RPMI7951 (cell line): ENCODE measurements around the gene FAM227B. TPM values are rescaled to one million over a fixed set of nuclear protein-coding genes. Genes with fewer than 3 reads are reported as not detected.
"Not testable (repeated sequence)": the region's sequence is repeated elsewhere in the genome, so short reads cannot be mapped to it uniquely, and the experiment has no call there.

Experiments
- DNase-seq: peaks from one replicate; pipeline ENCODE4 v3.0.0-alpha.2; 2012; ENCODE audit warnings: low read depth
- total RNA-seq: library from RNA; depleted of rRNA; stranded (reverse); fragments of >200 nt; shearing (Covaris generic); gene quantifications from 2 replicates; pipeline ENCODE4 v1.2.3, GENCODE V29; 2014

FAM227B gene
- total RNA-seq, 1 experiment from 2014 or later: 6.4 TPM

GRCh38 chr15:49380912-49381311 lies 239.7 kb downstream of the FAM227B start:
- peak; percentile 17 for DNase-seq

DNA sequence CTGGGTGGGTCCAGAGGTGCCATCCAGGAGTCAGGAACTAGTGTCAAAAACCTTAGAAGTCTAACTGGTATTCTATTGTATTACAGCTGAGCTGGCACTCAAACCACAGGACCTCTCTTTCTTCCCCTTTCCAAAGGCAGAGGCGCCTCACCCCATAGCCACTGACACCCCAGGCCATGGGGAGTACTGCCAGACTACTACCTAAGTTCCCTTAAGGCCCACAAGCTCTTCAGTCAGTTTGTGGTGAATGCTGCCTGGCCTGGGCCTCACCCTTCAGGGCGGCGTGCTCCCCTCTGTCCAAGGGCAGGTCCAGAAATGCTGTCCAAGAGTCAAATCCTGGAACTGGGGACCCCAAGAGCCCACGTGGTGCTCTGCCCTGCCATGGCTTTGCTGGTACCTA lies 240.6 kb downstream of the FAM227B start:
- peak; percentile 5 for DNase-seq

DNA sequence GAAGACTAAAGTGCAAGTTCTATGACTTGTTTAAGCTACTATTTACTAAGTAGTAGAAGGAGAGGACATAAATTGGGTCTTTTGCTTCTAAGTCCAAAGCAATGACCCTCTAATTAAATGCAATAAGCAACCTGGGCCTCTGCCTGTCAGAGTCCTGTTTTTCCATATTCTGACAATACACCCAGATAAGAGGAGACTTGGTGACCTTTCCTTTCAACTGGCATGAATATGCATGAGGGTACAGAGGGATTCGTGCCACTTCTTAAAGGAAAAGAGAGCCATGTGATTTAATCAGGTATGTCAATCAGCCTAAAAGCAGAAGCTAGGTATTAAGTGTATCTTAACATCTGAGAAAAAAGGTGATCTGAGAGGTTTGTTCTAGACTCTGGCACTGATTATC lies 248.3 kb downstream of the FAM227B start:
- no peak for DNase-seq

DNA sequence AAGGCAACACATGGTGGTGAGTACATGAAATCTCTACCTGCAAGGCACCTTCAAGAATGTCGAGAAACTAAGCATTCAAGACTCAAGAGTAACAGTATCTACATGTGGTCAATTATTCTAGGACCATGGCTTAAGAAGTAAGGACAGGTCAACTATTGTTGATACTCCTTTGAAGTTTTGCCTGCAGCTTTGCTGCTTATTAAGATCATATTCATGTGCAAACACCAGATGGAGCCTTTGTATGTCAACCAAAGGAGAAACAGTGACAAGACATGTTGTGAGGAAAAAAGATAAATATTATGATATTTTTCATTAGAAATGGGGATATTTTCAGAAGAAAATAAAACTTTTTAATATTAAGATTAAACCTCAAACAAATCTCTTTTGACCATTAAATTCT lies 249.8 kb downstream of the FAM227B start:
- peak; percentile 20 for DNase-seq

- no peak for DNase-seq
Observed at GRCh38 chr15:49366496-49366895, 254.1 kb downstream of the FAM227B start.

GRCh38 chr15:49361370-49361769 lies 259.2 kb downstream of the FAM227B start:
- DNase-seq: no peak

GRCh38 chr15:49354439-49354838 lies 266.2 kb downstream of the FAM227B start:
- not testable (repeated sequence) for DNase-seq

DNA sequence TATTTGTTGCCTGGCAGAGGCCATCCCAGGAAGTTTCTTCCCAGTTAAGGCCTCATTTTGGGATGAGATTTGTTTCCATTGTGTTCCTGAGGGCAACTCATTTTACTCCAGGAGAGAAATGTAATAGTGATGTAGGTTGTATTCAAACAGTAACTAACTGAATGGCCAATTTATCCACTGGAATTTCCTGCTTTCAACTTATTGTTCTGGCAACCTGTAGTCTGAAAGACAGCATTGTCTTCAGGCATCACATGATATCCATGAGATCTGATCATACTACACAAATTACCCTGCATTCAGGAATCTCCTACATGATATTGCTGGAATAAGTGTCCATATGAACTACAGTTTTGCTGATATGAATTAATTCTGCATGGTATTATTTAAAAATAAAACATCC lies 277.1 kb downstream of the FAM227B start:
- no peak for DNase-seq

GRCh38 chr15:49339656-49340055 lies 281.0 kb downstream of the FAM227B start:
- no peak for DNase-seq

GRCh38 chr15:49331951-49332350 lies 288.7 kb downstream of the FAM227B start:
- DNase-seq: peak; percentile 7

DNA sequence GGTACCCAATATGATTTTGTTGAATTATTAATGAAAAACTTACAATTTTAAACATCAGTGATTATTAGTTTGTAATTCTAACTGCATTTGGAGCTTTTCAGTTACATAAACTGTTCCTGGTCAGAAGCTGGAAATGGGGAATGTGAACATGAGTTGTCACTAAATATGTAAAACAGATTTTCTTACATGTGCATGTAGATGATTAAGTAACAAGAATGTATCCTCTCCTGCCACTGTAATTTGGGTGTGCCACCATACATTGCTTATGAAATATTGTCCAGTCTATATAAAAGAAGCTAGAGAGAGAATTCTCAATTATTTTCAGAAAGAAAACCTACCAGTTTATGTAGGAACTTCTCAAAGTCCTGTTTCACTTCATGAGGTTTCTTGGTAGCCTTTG lies 289.2 kb downstream of the FAM227B start:
- DNase-seq: no peak

DNA sequence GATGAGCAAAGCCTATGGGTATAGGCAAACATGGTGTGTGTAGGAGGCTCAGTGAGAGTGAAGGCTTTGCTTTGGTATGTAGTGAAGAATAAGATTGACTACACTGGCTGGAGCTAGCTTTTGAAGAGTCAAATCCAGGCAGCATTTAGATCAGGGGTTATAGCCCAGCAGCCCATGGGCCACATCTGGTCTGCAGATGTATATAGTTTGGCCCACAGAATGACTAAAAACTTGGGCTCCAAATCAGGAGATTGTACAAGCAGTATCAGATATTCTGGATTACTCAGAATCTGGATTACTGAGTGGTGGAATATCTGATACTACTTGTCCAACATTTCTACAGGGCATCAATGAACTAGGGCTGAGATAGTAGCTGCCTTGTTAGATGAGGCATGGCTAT lies 290.5 kb downstream of the FAM227B start:
- peak; percentile 63 for DNase-seq

- DNase-seq: no peak
Observed at GRCh38 chr15:49328941-49329340, 291.7 kb downstream of the FAM227B start.

- DNase-seq: no peak
Observed at GRCh38 chr15:49327927-49328326, 292.7 kb downstream of the FAM227B start.

DNA sequence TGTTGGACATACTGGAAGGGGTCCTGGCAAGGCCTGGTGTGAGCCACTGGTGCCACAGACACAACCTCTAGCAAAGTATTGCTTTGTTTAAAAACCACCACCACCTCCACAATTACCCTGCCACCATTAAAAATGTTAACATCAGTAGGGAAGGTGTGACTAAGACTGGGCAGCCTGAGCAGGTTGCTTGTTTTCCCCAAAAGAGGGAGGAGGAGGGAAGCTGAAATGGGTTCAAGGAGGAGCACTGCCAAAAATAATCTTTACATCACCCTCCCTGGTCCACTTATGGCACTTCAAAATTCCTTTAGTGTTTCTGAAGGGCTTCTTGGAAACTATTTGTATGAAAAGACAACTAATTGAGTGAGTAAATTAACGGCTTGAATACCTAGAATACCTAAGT lies 297.4 kb downstream of the FAM227B start:
- DNase-seq: no peak

GRCh38 chr15:49320351-49320750 lies 300.3 kb downstream of the FAM227B start:
- no peak for DNase-seq

GRCh38 chr15:49315391-49315823 lies 305.2 kb downstream of the FAM227B start:
- no peak for DNase-seq

DNA sequence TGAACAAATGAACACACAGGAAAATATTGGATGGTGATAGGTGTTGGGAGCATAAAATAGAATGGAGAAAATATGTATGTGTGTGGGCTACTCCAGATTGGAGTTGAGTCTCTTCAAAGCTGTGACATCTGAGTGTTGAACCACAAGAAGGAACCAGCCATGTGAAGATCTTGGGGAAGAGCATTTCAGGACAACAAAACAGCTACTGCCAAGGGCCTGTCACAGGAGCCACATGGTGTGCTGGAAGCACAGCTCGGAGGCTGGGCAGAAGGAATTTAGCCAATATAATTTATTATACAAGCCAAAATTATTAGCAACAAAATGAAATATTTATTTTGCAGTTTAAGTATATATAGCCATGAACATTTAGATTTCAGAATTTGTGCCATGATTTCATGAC lies 305.9 kb downstream of the FAM227B start:
- DNase-seq: no peak

GRCh38 chr15:49313650-49314049 lies 307.0 kb downstream of the FAM227B start:
- DNase-seq: peak; percentile 75

- DNase-seq: no peak
Observed at GRCh38 chr15:49309889-49310288, 310.7 kb downstream of the FAM227B start.

DNA sequence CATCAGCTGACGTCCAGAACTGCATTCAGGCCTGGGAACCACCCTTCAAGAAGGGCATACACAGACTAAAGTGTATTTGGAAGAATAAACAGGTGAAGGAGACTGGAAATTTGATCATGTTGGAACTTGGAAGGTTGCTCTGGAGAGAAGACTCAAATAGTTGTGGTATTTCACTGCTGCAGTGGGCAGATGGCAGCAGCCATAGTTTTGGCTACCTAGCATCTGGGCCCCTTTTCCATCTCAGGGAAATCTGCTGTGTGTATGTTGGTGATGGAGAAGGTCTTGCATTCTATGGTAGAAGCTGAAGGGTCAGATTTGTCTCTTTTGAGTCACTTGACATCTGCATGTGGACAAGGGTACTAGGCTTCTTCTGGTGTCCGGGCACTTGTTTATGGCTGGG lies 311.9 kb downstream of the FAM227B start:
- no peak for DNase-seq

GRCh38 chr15:49306551-49306950 lies 314.1 kb downstream of the FAM227B start:
- DNase-seq: no peak

- no peak for DNase-seq
Observed at GRCh38 chr15:49303003-49303402, 317.6 kb downstream of the FAM227B start.

DNA sequence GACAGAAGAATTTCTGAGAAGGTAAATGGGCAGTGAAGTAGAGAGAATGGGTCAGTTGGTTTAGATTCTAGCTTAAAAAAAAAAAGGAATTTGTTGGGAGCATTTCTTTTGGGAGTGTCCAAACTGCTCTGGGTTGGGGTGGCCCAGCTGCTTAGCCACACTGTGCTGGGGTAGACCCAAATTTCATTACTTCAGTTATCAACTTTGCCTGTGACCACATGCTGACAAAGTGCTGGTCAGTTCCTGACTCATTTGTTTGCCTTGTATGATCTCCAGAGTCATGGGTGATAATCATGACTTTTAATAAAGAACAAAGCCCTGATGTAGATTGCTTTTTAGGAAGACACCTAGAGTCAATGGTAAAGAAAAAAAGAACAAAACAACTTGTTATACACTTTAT lies 319.1 kb downstream of the FAM227B start:
- peak; percentile 45 for DNase-seq

GRCh38 chr15:49300856-49301255 lies 319.8 kb downstream of the FAM227B start:
- no peak for DNase-seq
